ENCODE data around the gene COPS3.

- TF ChIP-seq CTCF (IDR thresholded peaks at IDR 0.05) (no peak), POLR2A (IDR thresholded peaks at IDR 0.05) (no peak)
These were observed 39.4 kb downstream of the COPS3 start for GRCh38 chr17:17241656-17242055.
